Hepatocyte (in vitro differentiated cells): ENCODE data around the gene VPS45.

Source experiments
- CTCF ChIP-seq: fragments of 200-600 bp; sonication (generic); IDR thresholded peaks from 2 replicates; pipeline ENCODE4 v1.5.1; 2016; ENCODE audit warnings: antibody characterized with exemption, mild to moderate bottlenecking; ENCODE audit not compliant: poor library complexity
- EZH2 ChIP-seq: fragments of 200-600 bp; sonication (generic); IDR thresholded peaks from 2 replicates; pipeline ENCODE4 v1.6.1; 2016; ENCODE audit warnings: antibody characterized with exemption, mild to moderate bottlenecking, borderline replicate concordance

GRCh38 chr1:150151291-150152181, 84.0 kb downstream of the VPS45 start:
- TF ChIP-seq CTCF (no peak), EZH2 (no peak)
